ENCODE results near the gene TRIM25. TPM values are rescaled to one million over a fixed set of nuclear protein-coding genes. Genes with fewer than 3 reads are reported as not detected.

The TRIM25 gene
- total RNA-seq, 1 experiment from 2014 or later = 135 TPM

DNA sequence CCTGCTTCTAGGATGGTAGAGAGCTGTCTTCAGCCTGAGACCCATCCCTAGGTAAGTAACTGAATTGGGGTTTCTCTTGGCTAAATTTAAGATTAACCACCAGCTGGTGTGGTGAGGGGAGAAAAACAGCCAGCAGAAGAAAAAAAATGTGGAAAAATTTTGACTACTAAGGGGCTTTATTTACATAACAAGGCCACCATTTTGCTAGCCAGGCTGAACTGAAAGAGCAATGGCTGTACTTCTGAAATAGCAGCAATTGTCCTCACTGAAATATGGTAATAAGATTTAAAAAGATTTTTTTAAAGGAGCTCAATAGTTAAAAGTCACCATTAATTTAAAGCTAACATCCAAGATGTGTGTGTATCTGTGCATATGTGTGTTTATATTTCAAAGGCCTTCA lies 12.4 kb upstream of the TRIM25 start (continued):
- TF ChIP-seq, protein P1, sequence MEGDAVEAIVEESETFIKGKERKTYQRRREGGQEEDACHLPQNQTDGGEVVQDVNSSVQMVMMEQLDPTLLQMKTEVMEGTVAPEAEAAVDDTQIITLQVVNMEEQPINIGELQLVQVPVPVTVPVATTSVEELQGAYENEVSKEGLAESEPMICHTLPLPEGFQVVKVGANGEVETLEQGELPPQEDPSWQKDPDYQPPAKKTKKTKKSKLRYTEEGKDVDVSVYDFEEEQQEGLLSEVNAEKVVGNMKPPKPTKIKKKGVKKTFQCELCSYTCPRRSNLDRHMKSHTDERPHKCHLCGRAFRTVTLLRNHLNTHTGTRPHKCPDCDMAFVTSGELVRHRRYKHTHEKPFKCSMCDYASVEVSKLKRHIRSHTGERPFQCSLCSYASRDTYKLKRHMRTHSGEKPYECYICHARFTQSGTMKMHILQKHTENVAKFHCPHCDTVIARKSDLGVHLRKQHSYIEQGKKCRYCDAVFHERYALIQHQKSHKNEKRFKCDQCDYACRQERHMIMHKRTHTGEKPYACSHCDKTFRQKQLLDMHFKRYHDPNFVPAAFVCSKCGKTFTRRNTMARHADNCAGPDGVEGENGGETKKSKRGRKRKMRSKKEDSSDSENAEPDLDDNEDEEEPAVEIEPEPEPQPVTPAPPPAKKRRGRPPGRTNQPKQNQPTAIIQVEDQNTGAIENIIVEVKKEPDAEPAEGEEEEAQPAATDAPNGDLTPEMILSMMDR (IDR thresholded peaks at IDR 0.05 in 2 of 3, conservative IDR thresholded peaks at IDR 0.05 in 1 of 3; ENCODE audit: borderline replicate concordance in 1 of 3, insufficient read depth in 1 of 3, low read depth in 2 of 3, low read length in 2 of 3) = no peak
- no peak for TF ChIP-seq ELF1 (IDR thresholded peaks at IDR 0.05; ENCODE audit: borderline replicate concordance, low read depth)
- no peak for TF ChIP-seq CBX3 (IDR thresholded peaks at IDR 0.05; ENCODE audit: low read depth)
- no peak for TF ChIP-seq TCF7L2 (IDR thresholded peaks at IDR 0.05; ENCODE audit: borderline replicate concordance, extremely low read depth, insufficient read depth, insufficient read length)
- TF ChIP-seq YY1 (IDR thresholded peaks at IDR 0.05; ENCODE audit: extremely low read depth, insufficient replicate concordance, low read depth, low read length) = no peak

DNA sequence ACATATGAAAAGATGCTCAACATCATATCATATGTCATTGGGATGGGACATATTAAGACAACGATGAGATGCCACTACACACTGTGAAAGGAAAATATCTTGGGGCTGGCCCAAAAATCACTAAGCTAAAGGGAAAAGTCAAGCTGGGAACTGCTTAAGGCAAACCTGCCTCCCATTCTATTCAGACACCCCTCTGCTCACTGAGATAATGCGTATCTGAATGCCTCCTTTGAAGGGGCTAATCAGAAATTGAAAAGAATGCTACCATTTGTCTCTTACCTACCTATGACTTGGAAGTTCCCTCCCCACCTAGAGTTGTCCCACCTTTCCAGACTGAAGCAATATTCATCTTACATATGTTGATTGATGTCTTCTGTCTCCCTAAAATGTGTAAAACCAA lies 11.2 kb upstream of the TRIM25 start:
- Histone ChIP-seq H3K4me2 (ENCODE audit: low read length) (no peak overlapping the region), H3K4me3 (replicated peaks in 1 of 2; ENCODE audit: low read depth in 1 of 2, low read length in 2 of 2) (no peak overlapping the region), H3K79me2 (ENCODE audit: insufficient read depth, low read length) (no peaks in the 10 kb centered on the region), H3K9me3 (ENCODE audit: control insufficient read depth in 1 of 2, insufficient read depth in 1 of 2, low read depth in 1 of 2, low read length in 2 of 2) (peaks cover 4 to 17% of the 10 kb centered on the region in 2 experiments; a peak in 2 of 4 replicates), H3K4me1 (ENCODE audit: control insufficient read depth in 1 of 2, insufficient read depth in 2 of 2, low read length in 2 of 2) (no peaks in the 10 kb centered on the region), H3K27ac (ENCODE audit: low read depth, low read length) (no peak overlapping the region), H3K36me3 (ENCODE audit: control insufficient read depth in 1 of 2, insufficient read depth in 2 of 2, low read length in 2 of 2) (no peaks in the 10 kb centered on the region; a peak in 1 of 4 replicates), H3K27me3 (ENCODE audit: insufficient read depth, low read length) (no peaks in the 10 kb centered on the region), H3K9me2 (ENCODE audit: insufficient read depth) (no peaks in the 10 kb centered on the region), H4K20me1 (ENCODE audit: insufficient read depth) (no peaks in the 10 kb centered on the region), H2AFZ (ENCODE audit: low read depth, low read length, poor library complexity, severe bottlenecking) (no peak overlapping the region), H3K9ac (ENCODE audit: low read length) (no peak overlapping the region)
- DNase-seq (ENCODE audit: low read depth, low spot score) (no peak), ATAC-seq (no peak)
- ChIA-PET RAD21 (ENCODE audit: low non-redundant PET in 1 of 2, low total read pairs in 2 of 2, uncharacterized antibody in 2 of 2, unreplicated experiment in 2 of 2) (no interaction called here), CTCF (no interaction called here), POLR2A (no interaction called here)
- no TSS peak for BruUV-seq (replicated peaks)
- TF ChIP-seq CEBPB (IDR thresholded peaks at IDR 0.05; ENCODE audit: low read depth) (no peak), ZNF274 (IDR thresholded peaks at IDR 0.05; ENCODE audit: low read depth, low read length) (no peak), RAD21 (IDR thresholded peaks at IDR 0.05; ENCODE audit: low read depth) (no peak), EGR1 (IDR thresholded peaks at IDR 0.05; ENCODE audit: low read depth) (no peak)
- intact Hi-C loops (cut with micrococcal nuclease) = no loop called here

All from HCT116 (cell line).